DOHH2 (cell line): Measurements from ENCODE around the gene VAPB.

Experiments used
- EZH2phosphoT487 ChIP-seq: fragments of 200-600 bp; sonication (generic); IDR thresholded peaks from 2 replicates; pipeline ENCODE4 v1.6.1; 2017; ENCODE audit warnings: borderline replicate concordance, mild to moderate bottlenecking, antibody characterized with exemption, low read length, moderate library complexity, mixed read lengths
- TF ChIP-seq, protein P1 (sequence below): fragments of 200-600 bp; sonication (generic); IDR thresholded peaks from one replicate; pipeline ENCODE4 v1.5.1; 2014; ENCODE audit warnings: antibody characterized with exemption, mild to moderate bottlenecking, low read depth, low read length; ENCODE audit not compliant: poor library complexity, severe bottlenecking

DNA sequence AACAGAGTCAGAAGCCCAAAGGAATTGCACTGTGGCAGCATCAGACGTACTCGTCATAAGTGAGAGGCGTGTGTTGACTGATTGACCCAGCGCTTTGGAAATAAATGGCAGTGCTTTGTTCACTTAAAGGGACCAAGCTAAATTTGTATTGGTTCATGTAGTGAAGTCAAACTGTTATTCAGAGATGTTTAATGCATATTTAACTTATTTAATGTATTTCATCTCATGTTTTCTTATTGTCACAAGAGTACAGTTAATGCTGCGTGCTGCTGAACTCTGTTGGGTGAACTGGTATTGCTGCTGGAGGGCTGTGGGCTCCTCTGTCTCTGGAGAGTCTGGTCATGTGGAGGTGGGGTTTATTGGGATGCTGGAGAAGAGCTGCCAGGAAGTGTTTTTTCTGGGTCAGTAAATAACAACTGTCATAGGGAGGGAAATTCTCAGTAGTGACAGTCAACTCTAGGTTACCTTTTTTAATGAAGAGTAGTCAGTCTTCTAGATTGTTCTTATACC, 55.8 kb downstream of the VAPB start:
- TF ChIP-seq, protein P1, sequence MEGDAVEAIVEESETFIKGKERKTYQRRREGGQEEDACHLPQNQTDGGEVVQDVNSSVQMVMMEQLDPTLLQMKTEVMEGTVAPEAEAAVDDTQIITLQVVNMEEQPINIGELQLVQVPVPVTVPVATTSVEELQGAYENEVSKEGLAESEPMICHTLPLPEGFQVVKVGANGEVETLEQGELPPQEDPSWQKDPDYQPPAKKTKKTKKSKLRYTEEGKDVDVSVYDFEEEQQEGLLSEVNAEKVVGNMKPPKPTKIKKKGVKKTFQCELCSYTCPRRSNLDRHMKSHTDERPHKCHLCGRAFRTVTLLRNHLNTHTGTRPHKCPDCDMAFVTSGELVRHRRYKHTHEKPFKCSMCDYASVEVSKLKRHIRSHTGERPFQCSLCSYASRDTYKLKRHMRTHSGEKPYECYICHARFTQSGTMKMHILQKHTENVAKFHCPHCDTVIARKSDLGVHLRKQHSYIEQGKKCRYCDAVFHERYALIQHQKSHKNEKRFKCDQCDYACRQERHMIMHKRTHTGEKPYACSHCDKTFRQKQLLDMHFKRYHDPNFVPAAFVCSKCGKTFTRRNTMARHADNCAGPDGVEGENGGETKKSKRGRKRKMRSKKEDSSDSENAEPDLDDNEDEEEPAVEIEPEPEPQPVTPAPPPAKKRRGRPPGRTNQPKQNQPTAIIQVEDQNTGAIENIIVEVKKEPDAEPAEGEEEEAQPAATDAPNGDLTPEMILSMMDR, result no peak
- TF ChIP-seq EZH2phosphoT487, result no peak
